NCI-H187 treated with DMSO at 0.1 percent for 48 hours (cell line): ENCODE results near the gene ZNF83.
"Not testable (repeated sequence)": the region's sequence is repeated elsewhere in the genome, so short reads cannot be mapped to it uniquely, and the experiment has no call there.

Experiments used
- DNase-seq: peaks from one replicate; lab custom pipeline; 2025; lab: John Stamatoyannopoulos, UW

ZNF83 gene

DNA sequence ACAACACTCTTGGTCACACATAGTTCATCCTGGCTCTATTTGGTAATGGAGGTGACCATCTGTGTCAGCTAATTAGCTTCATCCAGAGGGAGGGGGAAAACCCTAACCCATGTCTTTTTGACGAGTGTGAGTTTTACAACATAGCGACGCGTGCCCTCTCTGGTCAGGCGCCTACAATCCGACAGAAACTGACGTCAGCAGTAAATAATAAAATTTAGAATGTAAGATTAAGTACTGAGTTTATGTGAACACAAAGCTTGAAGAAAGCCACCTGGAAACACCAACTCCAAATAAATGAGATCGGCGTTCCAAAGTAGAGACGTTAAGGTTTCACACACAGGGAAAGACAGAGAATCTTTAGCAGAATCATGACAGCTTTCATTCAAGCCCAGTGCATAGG, 1.8 kb upstream of the ZNF83 start:
- DNase-seq = no peak

DNA sequence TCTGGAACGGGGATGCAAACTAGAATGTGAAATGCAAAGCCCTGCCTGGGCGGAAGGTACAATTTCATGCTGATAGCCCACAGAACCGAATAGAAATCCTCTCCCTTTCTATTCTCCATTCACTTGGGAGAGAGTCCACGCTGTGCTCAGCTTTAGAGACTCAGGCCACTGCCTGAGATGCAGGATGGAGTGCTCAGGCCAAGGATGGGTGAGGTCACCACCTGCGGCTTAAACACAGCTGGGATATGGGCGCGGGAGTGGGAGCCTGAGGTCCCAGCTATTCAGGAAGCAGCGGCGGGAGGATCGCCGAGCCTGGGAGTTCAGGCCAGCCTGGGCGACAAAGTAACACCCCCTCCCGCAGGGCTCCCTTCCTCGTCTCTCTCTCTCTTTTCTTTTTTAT, 446 bp upstream of the ZNF83 start:
- no peak for DNase-seq

DNA sequence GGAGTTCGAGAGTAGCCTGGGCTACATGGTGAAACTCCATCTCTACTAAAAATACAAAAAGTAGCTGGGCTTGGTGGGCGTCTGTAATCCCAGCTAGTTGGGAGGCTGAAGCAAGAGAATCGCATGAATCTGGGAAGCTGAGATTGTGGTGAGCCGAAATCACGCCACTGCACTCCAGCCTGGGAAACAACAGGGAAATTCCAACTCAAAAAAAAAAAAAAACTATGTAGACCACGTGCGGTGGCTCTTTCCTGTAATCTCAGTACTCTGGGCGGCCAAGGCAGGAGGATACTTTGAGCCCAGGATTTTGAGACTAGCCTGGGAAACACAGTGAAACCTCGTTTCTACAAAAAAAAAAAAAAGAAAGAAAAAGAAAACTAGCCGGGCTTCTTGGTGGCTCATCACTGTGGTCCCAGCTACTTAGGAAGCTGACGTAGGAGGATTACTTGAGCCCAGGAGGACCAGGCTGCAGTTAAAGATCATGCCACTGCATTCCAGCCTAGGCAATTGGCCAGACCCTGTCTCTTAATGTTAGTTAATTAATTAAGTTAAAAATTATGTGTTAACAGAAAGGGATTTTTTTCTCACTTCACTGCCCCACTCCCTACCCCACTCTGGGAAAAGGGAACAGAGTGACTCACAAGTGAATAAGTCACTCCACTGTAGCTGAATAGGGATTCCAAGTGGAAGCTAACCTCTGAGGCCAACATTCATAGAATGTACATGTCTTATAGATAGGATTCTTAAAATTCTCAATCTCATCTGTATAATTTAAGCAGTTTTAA, 2.2 kb downstream of the ZNF83 start:
- DNase-seq = no peak

DNA sequence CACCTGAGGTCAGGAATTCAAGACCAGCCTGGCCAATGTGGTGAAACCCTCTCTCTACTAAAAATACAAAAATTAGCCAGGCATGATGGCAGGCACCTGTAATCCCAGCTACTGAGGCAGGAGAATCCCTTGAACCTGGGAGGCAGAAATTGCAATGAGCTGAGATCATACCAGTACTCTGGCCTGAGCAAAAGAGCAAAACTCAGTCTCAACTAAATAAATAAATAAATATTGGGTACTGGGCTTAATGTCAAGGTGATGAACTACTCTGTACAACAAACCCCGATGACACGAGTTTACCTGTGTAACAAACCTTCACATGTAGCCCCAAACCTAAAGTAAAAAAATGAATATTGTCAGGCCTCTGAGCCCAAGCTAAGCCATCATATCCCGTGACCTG, 10.7 kb downstream of the ZNF83 start:
- DNase-seq = not testable (repeated sequence)

DNA sequence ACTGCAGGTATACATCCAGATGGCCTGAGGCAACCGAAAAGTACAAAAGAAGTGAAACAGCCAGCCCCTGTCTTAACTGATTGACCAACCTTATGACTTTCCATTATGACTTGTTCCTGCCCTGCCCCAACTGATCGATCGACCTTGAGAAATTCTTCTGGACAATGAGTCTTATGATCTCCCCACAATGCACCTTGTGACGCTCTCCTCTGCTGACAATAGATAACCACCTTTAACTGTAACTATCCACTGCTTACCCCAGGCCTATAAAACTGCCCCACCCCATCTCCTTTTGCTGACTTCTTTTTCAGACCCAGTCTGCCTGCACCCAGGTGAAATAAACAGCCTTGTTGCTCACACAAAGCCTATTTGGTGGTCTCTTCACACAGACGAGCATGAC, 11.2 kb downstream of the ZNF83 start:
- DNase-seq = no peak

DNA sequence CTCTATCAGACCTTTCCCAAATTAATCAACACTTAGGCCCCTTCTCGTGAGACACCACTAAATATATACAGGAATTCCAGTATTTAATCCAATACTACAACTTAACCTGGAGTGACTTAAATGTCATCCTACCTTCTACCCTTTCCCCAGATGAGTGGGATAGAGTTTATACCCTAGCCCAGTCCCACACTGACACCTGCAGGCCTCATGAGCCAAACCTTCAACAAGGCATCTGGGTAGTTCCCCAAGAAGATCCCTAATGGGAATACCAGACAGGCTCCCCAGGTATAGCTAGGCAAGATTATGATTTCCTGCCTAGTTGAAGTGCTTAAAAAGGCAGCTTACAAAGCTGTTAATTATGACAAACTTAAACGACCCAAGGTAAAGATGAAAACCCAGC, 15.9 kb downstream of the ZNF83 start:
- no peak for DNase-seq

DNA sequence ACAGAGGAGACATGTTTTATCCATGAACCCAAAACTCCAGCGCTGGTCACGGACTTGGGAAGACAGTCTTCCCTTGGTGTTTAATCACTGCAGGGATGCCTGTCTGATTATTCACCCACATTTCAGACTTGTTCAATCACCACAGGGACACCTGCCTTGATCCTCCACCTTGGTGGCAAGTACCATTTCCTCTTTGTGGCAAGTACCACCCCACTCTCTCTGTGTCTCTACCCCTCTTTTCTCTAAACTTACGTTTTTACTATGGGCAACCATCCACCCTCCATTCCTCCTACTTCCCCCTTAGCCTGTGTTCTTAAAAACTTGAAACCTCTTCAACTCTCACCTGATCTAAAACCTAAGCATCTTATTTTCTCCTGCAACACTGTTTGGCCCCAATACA, 16.8 kb downstream of the ZNF83 start:
- DNase-seq = no peak

DNA sequence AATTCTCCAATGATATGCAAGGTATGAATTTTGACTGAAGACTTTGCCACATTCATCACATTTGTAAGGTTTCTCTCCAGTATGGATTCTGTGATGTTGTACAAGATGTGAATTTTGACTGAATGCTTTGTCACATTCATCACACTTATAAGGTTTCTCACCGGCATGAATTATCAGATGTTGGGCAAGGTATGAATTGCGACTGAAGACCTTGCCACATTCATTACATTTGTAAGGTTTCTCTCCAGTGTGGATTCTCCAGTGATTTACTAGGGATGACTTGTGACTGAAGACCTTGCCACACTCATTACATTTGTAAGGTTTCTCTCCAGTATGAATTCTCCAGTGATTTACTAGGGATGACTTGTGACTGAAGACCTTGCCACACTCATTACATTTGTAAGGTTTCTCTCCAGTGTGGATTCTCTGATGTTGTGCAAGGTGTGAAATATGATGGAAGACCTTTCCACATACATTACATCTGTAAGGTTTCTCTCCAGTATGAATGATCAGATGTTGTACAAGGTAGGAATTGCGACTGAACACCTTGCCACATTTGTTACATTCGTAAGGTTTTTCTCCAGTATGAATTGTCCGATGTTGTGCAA, 24.8 kb downstream of the ZNF83 start:
- no peak for DNase-seq

DNA sequence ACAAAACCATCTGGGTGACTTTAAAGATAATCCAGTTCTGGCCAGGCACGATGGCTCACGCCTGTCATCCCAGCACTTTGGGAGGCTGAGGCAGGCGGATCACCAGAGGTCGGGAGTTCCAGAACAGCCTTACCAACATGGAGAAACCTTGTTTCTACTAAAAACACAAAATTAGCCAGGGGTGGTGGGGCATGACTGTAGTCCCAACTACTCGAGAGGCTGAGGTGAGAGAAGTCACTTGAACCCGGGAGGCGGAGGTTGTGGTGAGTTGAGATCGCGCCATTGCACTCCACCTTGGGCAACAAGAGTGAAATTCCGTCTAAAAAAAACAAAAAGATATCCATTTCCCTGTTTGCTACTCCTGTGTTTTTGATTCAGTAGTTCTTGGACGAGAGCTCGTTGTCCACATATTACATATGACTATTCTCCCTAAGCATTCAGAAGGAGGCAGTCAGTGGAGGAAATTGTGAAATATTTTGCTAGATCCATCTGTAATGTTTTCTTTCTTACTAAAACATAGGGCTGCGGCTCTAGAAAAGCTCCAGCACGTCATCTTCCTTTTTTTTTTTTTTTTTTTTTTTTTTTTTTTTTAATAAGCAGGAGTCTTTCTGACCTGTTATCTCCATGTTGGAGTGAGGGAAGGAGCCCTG, 34.5 kb downstream of the ZNF83 start:
- DNase-seq = no peak

DNA sequence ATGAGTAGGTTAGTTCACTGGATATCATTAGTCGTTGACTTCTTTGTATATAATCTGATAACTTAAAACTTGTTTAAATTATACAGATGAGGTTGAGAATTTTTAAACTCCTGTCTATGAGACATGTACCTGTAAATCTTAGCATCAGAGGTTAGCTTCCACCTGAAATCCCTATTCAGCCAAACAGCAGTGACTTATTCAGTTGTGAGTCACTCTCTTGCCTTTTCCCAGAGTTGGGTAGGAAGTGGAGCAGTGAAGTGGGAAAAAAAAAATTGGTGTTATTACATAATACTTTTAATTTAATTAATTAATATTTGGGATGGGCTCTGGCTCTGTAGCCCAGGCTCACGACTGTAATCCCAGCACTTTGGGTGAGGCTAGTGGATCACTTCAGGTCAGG, 35.2 kb downstream of the ZNF83 start:
- no peak for DNase-seq

DNA sequence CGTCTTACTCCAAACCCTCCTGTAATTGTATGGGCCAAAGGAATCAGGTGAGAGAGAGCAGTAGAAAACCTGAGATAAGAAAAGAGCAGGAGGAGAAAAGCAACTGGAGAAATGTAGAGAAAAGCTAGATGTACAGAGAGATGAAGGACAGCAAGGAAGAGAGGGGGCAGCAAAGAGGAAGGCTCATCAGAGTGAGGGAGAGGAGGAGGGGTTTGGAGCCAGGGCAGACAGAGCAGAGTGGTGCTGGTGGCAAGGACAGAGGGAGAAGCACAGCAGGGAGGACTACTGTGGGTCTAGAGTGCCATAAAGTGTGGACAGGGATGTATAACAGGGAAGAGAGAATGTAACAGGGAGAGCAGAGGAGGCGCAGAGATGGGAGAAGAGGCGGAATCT, 36.2 kb downstream of the ZNF83 start:
- not testable (repeated sequence) for DNase-seq

DNA sequence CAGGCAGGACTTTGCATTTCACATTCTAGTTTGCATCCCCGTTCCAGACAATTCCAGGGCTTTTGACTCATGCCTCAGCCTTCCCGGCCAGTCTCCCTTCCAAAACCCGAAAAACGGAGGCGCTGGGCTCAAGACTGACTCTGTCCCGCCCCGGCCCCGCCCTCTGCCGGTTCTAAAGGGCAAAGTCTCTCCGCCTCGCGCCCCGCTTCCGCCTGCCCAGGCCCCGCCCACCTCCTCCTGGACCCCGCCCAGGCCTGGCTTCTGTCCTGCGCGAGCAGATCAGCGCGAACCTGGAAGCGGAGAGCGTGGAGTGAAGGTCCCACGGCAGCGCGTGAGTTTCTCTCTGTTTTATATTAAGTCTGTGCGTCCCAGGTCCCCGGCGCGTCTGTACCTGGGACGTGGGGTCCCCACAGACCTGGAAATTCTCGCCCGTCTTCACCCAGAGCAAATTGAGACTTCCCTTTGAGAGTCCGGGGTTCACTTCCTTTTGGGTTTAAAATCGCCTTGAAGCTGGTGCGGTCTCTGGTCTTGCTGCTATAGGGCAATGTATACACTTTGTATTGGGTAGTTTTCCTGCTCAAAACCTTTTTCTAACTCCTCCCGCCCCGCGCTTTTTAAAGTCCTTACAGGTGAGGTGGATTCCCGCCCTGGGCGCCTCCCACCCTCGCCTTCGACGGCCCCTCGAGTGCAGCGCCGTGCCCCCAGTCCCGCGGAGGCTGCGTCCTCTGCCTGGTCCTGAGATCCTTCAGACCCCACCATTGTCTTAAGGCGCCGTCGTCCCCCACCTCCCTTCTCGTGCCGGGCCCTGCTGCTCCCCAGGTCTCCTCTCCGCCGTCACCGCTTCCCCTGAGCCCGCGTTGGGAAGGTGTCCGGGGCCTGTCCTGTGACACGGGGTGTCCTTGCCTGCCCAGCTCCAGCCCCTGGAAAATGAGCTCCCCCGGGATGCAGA, 36.9 kb downstream of the ZNF83 start:
- peak; percentile 47 for DNase-seq

DNA sequence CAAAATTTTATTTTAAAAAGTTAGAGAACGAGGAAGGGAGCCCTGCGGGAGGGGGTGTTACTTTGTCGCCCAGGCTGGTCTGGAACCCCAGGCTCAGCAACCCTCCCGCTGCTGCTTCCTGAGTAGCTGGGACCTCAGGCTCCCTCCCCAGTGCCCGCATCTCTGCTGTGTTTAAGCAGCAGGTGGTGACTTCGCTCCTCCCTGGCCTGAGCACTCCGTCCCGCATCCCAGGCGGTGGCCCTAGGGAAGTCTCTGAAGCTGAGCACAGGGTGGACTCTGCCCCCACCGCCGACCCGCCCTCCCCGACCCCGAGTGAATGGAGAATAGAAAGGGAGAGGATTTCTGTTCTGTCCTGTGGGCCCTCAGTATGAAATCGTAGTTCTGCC, 37.5 kb downstream of the ZNF83 start:
- DNase-seq = no peak

DNA sequence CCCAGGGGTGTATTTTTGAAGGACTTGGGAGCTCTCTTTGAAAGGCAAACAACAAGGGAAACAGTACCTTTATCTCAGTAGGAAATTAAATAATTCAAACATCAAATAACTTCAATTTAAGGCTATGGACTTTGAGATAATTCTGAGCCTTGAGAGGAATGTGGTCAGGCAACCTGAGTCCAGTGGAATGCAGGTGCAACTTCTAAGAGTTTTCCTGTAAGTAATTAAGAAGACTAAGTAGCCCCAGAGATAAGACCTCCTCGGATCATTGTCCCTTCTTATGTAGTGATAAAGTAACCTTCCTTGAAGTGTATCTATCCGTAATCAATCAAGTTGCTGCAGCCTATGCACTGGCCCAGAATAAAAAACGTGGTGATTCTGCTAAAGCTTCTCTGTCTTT, 38.9 kb downstream of the ZNF83 start:
- DNase-seq = no peak

DNA sequence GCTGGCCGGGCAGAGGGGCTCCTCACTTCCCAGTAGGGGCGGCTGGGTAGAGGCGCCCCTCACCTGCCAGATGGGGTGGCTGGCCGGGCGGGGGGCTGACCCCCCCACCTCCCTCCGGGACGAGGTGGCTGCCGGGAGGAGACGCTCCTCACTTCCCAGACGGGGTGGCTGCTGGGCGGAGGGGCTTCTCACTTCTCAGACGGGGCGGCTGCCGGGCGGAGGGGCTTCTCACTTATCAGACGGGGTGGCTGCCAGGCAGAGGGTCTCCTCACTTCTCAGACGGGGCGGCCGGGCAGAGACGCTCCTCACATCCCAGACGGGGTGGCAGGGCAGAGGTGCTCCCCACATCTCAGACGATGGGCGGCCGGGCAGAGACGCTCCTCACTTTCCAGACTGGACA, 44.7 kb downstream of the ZNF83 start:
- DNase-seq = not testable (repeated sequence)

DNA sequence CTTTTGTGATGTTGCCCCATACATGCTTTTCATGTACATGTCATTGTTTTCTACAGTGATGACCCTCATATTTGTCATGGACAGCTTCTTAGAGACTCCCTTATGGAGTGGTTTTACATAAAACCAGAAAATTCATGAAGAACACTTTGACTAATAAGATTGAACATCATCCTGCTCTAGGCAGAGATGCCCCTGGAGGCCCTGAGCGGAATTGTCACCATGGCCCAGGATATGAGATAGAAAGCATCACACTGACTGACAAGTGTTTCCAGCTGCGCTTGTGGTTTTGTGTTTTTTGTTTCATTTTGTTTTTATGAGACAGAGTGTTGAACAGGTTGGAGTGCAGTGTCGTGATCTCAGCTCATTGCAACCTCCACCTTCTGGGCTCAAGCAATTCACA, 45.9 kb downstream of the ZNF83 start:
- no peak for DNase-seq

DNA sequence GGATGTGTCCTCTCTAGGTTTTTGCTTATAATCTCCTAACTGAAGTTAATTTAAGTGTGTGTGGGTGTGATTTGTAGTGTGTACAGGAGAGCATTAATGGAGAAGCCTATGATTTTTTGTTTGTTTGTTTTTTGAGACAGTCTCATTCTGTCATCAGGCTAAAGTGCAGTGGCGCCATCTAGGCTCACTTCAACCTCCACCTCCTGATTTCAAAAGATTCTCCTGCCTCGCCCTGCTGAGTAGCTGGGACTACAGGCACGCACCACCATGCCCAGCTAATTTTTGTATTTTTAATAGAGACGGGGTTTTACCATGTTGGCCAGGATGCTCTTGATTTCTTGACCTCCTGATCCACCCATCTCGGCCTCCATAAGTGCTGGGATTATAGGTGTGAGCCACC, 47.4 kb downstream of the ZNF83 start:
- DNase-seq = no peak

DNA sequence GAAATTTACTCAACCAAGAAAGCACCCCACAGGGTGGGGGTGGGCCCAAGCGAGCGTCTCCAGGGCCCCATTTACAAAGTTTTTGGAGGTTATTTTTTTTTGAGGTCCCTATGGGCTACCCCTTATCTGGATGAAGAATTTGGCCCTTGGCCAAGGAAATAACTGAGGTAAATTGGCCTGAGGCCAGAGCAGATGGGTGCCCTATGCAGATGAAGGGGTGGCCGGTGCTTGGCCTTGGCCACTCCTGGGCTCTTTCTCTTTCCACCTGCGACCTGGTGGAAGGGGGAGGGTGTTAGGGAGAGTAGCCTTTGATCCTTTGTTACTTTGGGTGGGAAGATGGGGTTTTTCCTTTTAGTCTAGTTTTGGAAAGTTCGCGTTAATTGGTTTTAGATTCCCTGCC, 52.6 kb downstream of the ZNF83 start:
- DNase-seq = no peak

DNA sequence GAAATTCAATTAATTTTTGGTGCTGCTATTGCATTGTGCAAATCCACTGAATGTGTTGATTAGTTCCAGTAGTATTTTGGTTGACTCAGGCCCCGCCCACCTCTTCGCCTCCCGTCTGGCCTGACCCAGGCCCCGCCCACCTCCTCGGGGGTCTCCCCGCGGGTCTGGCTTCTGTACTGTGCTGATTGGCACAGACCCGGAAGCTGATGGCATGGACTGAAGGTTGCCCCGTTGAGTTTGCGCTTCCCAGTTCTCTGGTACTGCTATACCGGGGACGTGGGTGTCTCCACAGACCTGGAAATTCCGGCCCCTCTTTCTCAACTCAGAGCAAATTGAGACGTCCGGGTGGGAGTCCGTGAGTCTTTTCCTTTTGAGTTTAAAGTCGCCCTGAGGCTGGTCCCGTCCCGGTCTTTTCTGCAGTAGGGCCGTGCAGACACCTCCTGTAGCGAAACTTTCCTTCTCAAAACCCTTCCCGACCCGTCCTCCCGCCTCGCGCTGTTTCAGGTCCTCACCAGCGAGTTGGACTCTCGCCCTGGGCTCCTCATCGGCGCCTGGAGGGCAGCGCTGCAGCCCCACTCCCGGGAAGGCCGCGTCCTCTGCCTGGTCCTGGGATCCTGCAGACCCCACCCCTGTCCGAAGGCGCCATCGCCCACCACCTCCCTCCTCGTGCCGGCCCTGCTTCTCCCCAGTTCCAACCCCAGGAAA, 53.3 kb downstream of the ZNF83 start:
- DNase-seq = no peak

DNA sequence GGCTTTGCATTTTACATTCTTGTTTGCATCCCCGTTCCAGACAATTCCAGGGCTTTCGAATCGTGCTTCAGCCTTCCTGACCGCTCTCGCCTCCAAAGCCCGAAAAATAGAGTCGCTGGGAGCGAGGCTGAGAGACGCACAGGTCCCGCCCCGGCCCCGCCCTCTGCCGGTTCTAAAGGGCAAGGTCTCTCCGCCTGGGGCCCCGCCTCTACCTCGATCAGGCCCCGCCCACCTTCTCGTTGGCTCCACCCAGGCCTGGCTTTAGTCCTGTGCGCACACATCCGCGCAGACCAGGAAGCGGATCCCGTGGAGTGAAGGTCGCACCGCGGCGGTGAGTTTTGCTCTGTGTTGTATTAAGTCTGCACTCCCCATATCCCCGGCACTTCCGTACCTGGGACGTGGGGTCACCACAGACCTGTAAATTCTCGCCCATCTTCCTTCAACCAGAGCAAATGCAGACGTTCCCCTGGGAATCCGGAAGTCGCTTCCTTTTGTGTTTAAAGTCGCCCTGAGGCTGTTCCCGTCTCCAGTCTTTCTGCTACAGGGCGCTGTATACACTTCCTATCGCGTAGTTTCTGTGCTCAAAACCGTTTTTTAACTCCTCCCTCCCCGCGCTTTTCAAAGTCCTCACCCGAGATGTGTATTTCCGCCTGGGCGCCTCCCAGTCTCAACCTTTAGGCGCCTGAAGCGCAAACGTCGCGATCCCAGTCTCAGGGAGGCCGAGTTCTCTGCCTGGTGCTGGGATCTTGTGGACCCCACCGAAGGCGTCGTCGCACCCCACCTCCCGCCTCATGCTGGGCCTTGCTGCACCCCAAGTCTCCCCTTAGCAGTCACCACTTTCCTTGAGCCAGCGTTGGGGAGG, 67.9 kb downstream of the ZNF83 start, which contains the start of gene ZNF701:
TSS of gene ZNF701 (plus strand) at position 288 of the 862 bp plus-strand sequence. CDS start 3,861 bp downstream, outside the sequence.
- DNase-seq = peak; percentile 81

DNA sequence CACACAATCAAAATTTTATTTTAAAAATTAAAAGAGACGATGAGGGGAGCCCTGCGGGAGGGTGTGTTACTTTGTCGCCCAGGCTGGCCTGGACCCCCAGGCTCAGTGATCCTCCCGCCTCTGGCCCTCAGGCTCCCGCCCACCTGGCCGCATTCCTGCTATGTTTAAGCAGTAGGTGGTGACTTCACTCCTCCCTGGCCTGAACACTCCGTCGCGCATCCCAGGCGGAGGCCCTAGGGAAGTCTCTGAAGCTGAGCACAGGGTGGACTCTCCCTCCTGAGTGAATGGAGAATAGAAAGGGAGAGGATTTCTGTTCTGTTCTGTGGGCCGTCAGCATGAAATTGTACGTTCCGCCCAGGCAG, 68.5 kb downstream of the ZNF83 start:
- not testable (repeated sequence) for DNase-seq
